BLaER1 treated with 17β-estradiol and CSF1 and Interleukin-3, amounts not matched to agents 10 nM and 100 nM (cell line): ENCODE results near the gene MME.

Experiments
- H3K27ac ChIP-seq, 11 experiments: shearing (Covaris generic); formaldehyde crosslinking; 2 replicates each; pipeline ENCODE4 v1.8.1; 2022
- H3K27me3 ChIP-seq, 11 experiments: shearing (Covaris generic); formaldehyde crosslinking; 2 replicates each; pipeline ENCODE4 v1.8.1; 2022
- H3K36me3 ChIP-seq, 11 experiments: shearing (Covaris generic); formaldehyde crosslinking; 2 replicates each; pipeline ENCODE4 v1.8.1; 2022
- H3K4me1 ChIP-seq, 10 experiments: shearing (Covaris generic); formaldehyde crosslinking; 2 replicates each; pipeline ENCODE4 v1.8.1; 2022
- H3K4me2 ChIP-seq, 11 experiments: shearing (Covaris generic); formaldehyde crosslinking; 2 replicates each; pipeline ENCODE4 v1.8.1; 2022
- H3K4me3 ChIP-seq, 10 experiments: shearing (Covaris generic); formaldehyde crosslinking; 2 replicates each; pipeline ENCODE4 v1.8.1; 2022
- H3K9ac ChIP-seq, 11 experiments: shearing (Covaris generic); formaldehyde crosslinking; 2 replicates each; pipeline ENCODE4 v1.8.1; 2022
- H3K9me3 ChIP-seq, 11 experiments: shearing (Covaris generic); formaldehyde crosslinking; replicated peaks in 1 of 11; 2 replicates each; pipeline ENCODE4 v1.8.1; 2022
- H4K20me1 ChIP-seq, 11 experiments: shearing (Covaris generic); formaldehyde crosslinking; 2 replicates each; pipeline ENCODE4 v1.8.1; 2022
- Cebpa-rat ChIP-seq, 11 experiments: shearing (Covaris generic); IDR thresholded peaks; 2 replicates each; pipeline ENCODE4 v1.8.1; 2022

Gene MME

GRCh38 chr3:155079746-155080487 lies at the start of gene MME:
Gene MME (plus strand): TSS chr3:155080319. CDS start chr3:155084168, 3,849 bp downstream.
- H3K9ac ChIP-seq: peak within 1 kb of the TSS in 5 of 11 experiments; percentile 22 to 44 (median 32); a peak in 6 of 22 replicates
- H3K4me2 ChIP-seq: peak within 1 kb of the TSS; percentile 86 to 98 (median 95)
- peaks cover 20 to 33% (median 30%) of the 10 kb centered on the region in 11 experiments for H3K9me3 ChIP-seq
- peaks cover 0 to 15% (median 7%) of the 10 kb centered on the region in 11 experiments; a peak in 6 of 22 replicates for H4K20me1 ChIP-seq
- no peaks in the 10 kb centered on the region for H3K36me3 ChIP-seq
- H3K4me1 ChIP-seq: peaks cover 4 to 15% (median 11%) of the 10 kb centered on the region in 10 experiments; a peak in 17 of 20 replicates
- no peak within 1 kb of the TSS for H3K27ac ChIP-seq
- H3K4me3 ChIP-seq: peak within 1 kb of the TSS; percentile 54 to 71 (median 60)
- H3K27me3 ChIP-seq: peaks cover 73 to 84% (median 77%) of the 10 kb centered on the region in 11 experiments
- no peak for TF ChIP-seq Cebpa-rat (IDR thresholded peaks at IDR 0.05)

- Histone ChIP-seq H3K4me2 (peak overlapping the region in 2 of 11 experiments; percentile 8 to 27; a peak in 1 of 22 replicates), H3K9ac (no peak overlapping the region), H3K27me3 (no peaks in the 10 kb centered on the region), H3K9me3 (no peaks in the 10 kb centered on the region), H4K20me1 (no peaks in the 10 kb centered on the region), H3K4me3 (no peak overlapping the region), H3K4me1 (peaks cover 0 to 49% (median 0%) of the 10 kb centered on the region in 10 experiments; a peak in 5 of 20 replicates), H3K36me3 (no peaks in the 10 kb centered on the region), H3K27ac (no peak overlapping the region)
- no peak for TF ChIP-seq Cebpa-rat (IDR thresholded peaks at IDR 0.05)
These were observed 48.9 kb upstream of the MME start for GRCh38 chr3:155031186-155031585.

DNA sequence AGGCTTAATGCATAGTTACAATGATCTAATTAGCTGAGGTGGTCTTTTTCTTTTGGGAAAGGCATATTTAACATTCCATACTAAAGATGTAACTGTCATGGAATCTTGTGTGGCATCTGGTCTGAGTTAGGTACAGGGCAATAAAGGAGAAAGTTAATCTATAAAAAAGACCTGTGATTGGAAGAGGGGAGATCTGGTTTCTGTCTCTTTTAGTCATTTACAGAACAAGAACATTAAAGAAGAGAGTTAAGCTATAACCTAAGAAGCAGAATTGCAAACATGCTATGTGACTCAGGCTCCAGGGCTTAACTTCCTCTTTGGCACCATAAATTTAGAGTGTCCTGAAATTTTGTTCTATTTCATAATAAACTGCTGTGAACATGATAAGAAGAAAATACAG lies 47.2 kb upstream of the MME start:
- TF ChIP-seq Cebpa-rat (IDR thresholded peaks at IDR 0.05): no peak
- H3K9ac ChIP-seq: no peak overlapping the region
- no peaks in the 10 kb centered on the region for H3K9me3 ChIP-seq
- H3K27me3 ChIP-seq: no peaks in the 10 kb centered on the region
- H3K27ac ChIP-seq: no peak overlapping the region
- H3K4me2 ChIP-seq: peak overlapping the region in 2 of 11 experiments; percentile 20 to 39; a peak in 3 of 22 replicates
- H4K20me1 ChIP-seq: no peaks in the 10 kb centered on the region
- no peak overlapping the region for H3K4me3 ChIP-seq
- H3K4me1 ChIP-seq: peaks cover 0 to 34% (median 0%) of the 10 kb centered on the region in 10 experiments; a peak in 3 of 20 replicates
- H3K36me3 ChIP-seq: no peaks in the 10 kb centered on the region

- Histone ChIP-seq H3K4me3 (no peak overlapping the region), H4K20me1 (no peaks in the 10 kb centered on the region), H3K4me2 (no peak overlapping the region), H3K27ac (no peak overlapping the region), H3K9ac (no peak overlapping the region), H3K9me3 (no peaks in the 10 kb centered on the region), H3K27me3 (no peaks in the 10 kb centered on the region), H3K4me1 (peaks cover 0 to 34% (median 0%) of the 10 kb centered on the region in 10 experiments; a peak in 3 of 20 replicates), H3K36me3 (no peaks in the 10 kb centered on the region)
- TF ChIP-seq Cebpa-rat (IDR thresholded peaks at IDR 0.05): no peak
These were observed 45.3 kb upstream of the MME start for GRCh38 chr3:155034786-155035185.

- TF ChIP-seq Cebpa-rat (IDR thresholded peaks at IDR 0.05): no peak
- Histone ChIP-seq H3K36me3 (no peaks in the 10 kb centered on the region), H3K27me3 (no peaks in the 10 kb centered on the region), H3K27ac (no peak overlapping the region), H3K4me2 (no peak overlapping the region), H3K9me3 (no peaks in the 10 kb centered on the region), H3K9ac (no peak overlapping the region), H3K4me1 (peaks cover 0 to 30% (median 0%) of the 10 kb centered on the region in 10 experiments; a peak in 3 of 20 replicates), H4K20me1 (no peaks in the 10 kb centered on the region), H3K4me3 (no peak overlapping the region)
These were observed 44.6 kb upstream of the MME start for GRCh38 chr3:155035553-155035952.

GRCh38 chr3:155037508-155038202 lies 42.5 kb upstream of the MME start:
- TF ChIP-seq Cebpa-rat (IDR thresholded peaks at IDR 0.05): no peak
- no peak overlapping the region for H3K9ac ChIP-seq
- H3K9me3 ChIP-seq: no peaks in the 10 kb centered on the region

GRCh38 chr3:155038203-155038554 lies 41.9 kb upstream of the MME start:
- no peaks in the 10 kb centered on the region for H3K9me3 ChIP-seq
- no peaks in the 10 kb centered on the region for H4K20me1 ChIP-seq
- no peak overlapping the region for H3K27ac ChIP-seq
- peaks cover 0 to 4% (median 0%) of the 10 kb centered on the region in 10 experiments; a peak in 2 of 20 replicates for H3K4me1 ChIP-seq
- no peaks in the 10 kb centered on the region for H3K27me3 ChIP-seq
- H3K9ac ChIP-seq: no peak overlapping the region
- no peak overlapping the region for H3K4me3 ChIP-seq
- TF ChIP-seq Cebpa-rat (IDR thresholded peaks at IDR 0.05): no peak
- no peaks in the 10 kb centered on the region for H3K36me3 ChIP-seq
- no peak overlapping the region for H3K4me2 ChIP-seq

More at GRCh38 chr3:155037508-155038202, 42.5 kb upstream of the MME start:
- Histone ChIP-seq H3K4me1 (peaks cover 0 to 10% (median 0%) of the 10 kb centered on the region in 10 experiments; a peak in 3 of 20 replicates), H3K36me3 (no peaks in the 10 kb centered on the region), H3K4me3 (no peak overlapping the region), H3K27me3 (no peaks in the 10 kb centered on the region), H4K20me1 (no peaks in the 10 kb centered on the region), H3K4me2 (no peak overlapping the region), H3K27ac (no peak overlapping the region)

DNA sequence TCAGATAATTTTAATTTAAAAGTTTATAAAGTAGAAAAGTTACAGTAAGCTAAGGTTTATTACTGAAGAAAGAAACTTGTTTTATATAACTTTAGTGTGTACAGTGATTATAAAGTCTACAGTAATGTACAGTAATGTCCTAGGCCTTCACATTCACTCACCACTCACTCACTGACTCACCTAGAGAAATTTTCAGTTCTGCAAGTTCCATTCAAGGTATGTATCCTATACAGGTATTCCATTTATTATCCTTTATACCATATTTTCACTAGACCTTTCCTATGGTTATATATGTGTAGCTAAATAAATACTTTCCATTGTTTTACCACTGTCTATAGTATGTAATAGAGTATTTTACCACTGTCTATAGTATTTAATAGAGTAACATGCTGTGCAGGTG lies 33.2 kb upstream of the MME start:
- H3K27me3 ChIP-seq: no peaks in the 10 kb centered on the region
- no peak overlapping the region for H3K9ac ChIP-seq
- H3K4me2 ChIP-seq: no peak overlapping the region
- H3K36me3 ChIP-seq: no peaks in the 10 kb centered on the region
- no peak for TF ChIP-seq Cebpa-rat (IDR thresholded peaks at IDR 0.05)
- H3K4me1 ChIP-seq: no peaks in the 10 kb centered on the region
- no peak overlapping the region for H3K4me3 ChIP-seq
- H4K20me1 ChIP-seq: no peaks in the 10 kb centered on the region
- no peak overlapping the region for H3K27ac ChIP-seq
- H3K9me3 ChIP-seq: peaks cover 16 to 23% (median 21%) of the 10 kb centered on the region in 11 experiments

GRCh38 chr3:155047672-155048071 lies 32.4 kb upstream of the MME start:
- no peak overlapping the region for H3K4me2 ChIP-seq
- H3K27ac ChIP-seq: no peak overlapping the region
- no peak for TF ChIP-seq Cebpa-rat (IDR thresholded peaks at IDR 0.05)
- H3K36me3 ChIP-seq: peaks cover 0 to 6% (median 0%) of the 10 kb centered on the region in 11 experiments; a peak in 1 of 22 replicates
- no peaks in the 10 kb centered on the region for H3K4me1 ChIP-seq
- no peaks in the 10 kb centered on the region for H4K20me1 ChIP-seq
- no peak overlapping the region for H3K9ac ChIP-seq
- H3K9me3 ChIP-seq: peaks cover 24 to 30% (median 28%) of the 10 kb centered on the region in 11 experiments
- no peaks in the 10 kb centered on the region for H3K27me3 ChIP-seq
- H3K4me3 ChIP-seq: no peak overlapping the region
